ENCODE measurements around the gene FRMD8. TPM values are rescaled to one million over a fixed set of nuclear protein-coding genes. Genes with fewer than 3 reads are reported as not detected.
"Not testable (repeated sequence)": the region's sequence is repeated elsewhere in the genome, so short reads cannot be mapped to it uniquely, and the experiment has no call there.

FRMD8 gene
- total and polyA plus RNA-seq, 2 of the 4 experiments (the other 2 are of a cell fraction) = 11.3 to 19.8 TPM

DNA sequence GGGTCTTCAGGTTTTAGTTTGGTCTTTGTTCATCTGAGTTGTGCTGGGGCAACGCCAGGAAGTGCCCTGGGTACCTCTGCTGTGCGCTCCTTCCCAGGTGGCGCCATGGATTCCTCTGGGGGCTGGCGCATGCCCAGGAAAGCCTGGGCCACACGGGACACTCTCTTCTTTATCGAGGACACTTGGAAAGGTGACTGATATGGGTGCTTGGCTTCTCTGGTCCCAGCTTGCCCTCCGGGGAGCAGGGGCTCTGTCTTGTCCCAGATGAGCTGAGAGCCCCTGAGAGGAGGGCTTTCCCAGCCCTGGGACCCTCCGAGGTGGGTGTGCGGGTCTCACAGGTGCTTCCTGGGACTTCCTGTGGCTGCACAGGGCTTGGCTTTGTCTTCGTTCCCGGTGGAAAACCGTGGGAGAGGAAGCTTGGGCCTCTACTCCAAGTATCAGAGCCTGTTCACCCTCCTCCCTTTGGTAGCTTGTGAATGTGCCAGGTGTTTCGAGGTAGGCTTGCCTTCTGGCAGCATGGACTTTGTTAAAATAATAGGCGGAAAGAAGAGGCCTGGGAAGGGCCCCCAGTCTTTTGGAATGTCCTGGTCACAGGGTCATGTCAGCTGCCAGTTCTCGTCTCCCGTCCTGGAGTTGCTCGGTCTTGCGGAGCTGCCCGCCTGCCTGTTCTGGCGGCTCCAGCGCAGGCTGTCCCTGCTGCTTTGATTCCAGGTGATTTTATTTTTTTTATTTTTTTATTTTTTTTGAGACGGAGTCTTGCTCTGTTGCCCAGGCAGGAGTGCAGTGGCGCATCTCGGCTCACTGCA lies 26.0 kb downstream of the FRMD8 start:
- DNase-seq (no peak), ATAC-seq (ENCODE audit: low read depth) (no peak)
- Histone ChIP-seq H3K4ac (ENCODE audit: low read depth, low read length) (no peak overlapping the region), H3K14ac (replicated peaks; ENCODE audit: low read depth, low read length) (no peak overlapping the region), H3K23ac (ENCODE audit: low read depth, low read length) (no peak overlapping the region), H3K18ac (ENCODE audit: low read depth, low read length) (no peak overlapping the region), H4K8ac (ENCODE audit: low read depth in 2 of 2, low read length in 2 of 2) (no peak overlapping the region), H3K9me3 (ENCODE audit: control insufficient read depth, insufficient read depth, low read length) (no peaks in the 10 kb centered on the region), H2BK20ac (ENCODE audit: low read depth, low read length) (no peak overlapping the region), H4K20me1 (ENCODE audit: insufficient read depth, low read length) (peaks cover 6% of the 10 kb centered on the region; the same call in 1 of the 2 replicates), H4K5ac (ENCODE audit: low read depth, low read length) (no peak overlapping the region), H3K4me1 (ENCODE audit: control insufficient read depth, insufficient read depth, low read length) (peaks cover 14% of the 10 kb centered on the region), H3K56ac (ENCODE audit: extremely low read depth, insufficient read depth, low read length) (no peak overlapping the region), H3K79me1 (ENCODE audit: low read depth in 1 of 2, low read length in 2 of 2) (peaks cover 0 to 55% of the 10 kb centered on the region in 2 experiments; a peak in 3 of 4 replicates), H3K27me3 (ENCODE audit: control insufficient read depth, insufficient read depth, low read length) (no peaks in the 10 kb centered on the region), H2AFZ (replicated peaks; ENCODE audit: low read length, poor library complexity) (no peak overlapping the region), H2AK9ac (replicated peaks; ENCODE audit: low read depth, low read length, poor library complexity) (no peak overlapping the region), H3K36me3 (ENCODE audit: control insufficient read depth, insufficient read depth, low read length) (peaks cover 33% of the 10 kb centered on the region), H2AK5ac (ENCODE audit: low read depth, low read length) (no peak overlapping the region), H2BK120ac (ENCODE audit: low read depth, low read length) (no peak overlapping the region), H2BK15ac (ENCODE audit: low read depth, low read length) (no peak overlapping the region), H3K4me2 (ENCODE audit: low read depth, low read length) (no peak overlapping the region), H4K91ac (ENCODE audit: insufficient read depth, low read depth, low read length) (no peak overlapping the region), H3K27ac (ENCODE audit: insufficient read depth, low read length) (no peak overlapping the region), H2BK5ac (ENCODE audit: low read depth, low read length, poor library complexity, severe bottlenecking) (no peak overlapping the region), H3K9ac (ENCODE audit: low read depth, low read length) (no peak overlapping the region), H3K4me3 (ENCODE audit: insufficient read depth, low read depth, low read length) (no peak overlapping the region), H3K9me1 (ENCODE audit: insufficient read depth, low read length) (no peaks in the 10 kb centered on the region)
- TF ChIP-seq MAZ (IDR thresholded peaks at IDR 0.05; ENCODE audit: borderline replicate concordance, low read depth, low read length) (no peak), SMC3 (IDR thresholded peaks at IDR 0.05; ENCODE audit: low read depth, low read length) (no peak), BHLHE40 (IDR thresholded peaks at IDR 0.05; ENCODE audit: low read depth, low read length) (no peak)
- in situ Hi-C loops (cut with MboI; ENCODE audit: low sequenced_read_pairs) (loop anchor here (5.0 kb wide), 1 partner anchor 100 kb away; no protein-coding TSS in a partner anchor), intact Hi-C loops (cut with micrococcal nuclease) (no loop called here), dilution Hi-C loops (cut with HindIII; ENCODE audit: low sequenced_read_pairs, unreplicated experiment) (no loop called here)
- CTCF ChIA-PET = no interaction called here
- 73% methylated on average over 2 of the region's 24 CpGs; no CpG with 5 or more reads in 1 of the 2 experiments for WGBS, 2 experiments (ENCODE audit: extremely low coverage in 2 of 2, insufficient read length in 1 of 2)
- POLR2A ChIA-PET (ENCODE audit: unreplicated experiment) = no interaction called here
- BruUV-seq (replicated peaks) = no TSS peak

GRCh38 chr11:65413077-65413664 lies 26.7 kb downstream of the FRMD8 start:
- H3K4ac ChIP-seq (ENCODE audit: low read depth, low read length); H2BK120ac ChIP-seq (ENCODE audit: low read depth, low read length); H3K4me3 ChIP-seq (ENCODE audit: insufficient read depth, low read depth, low read length); H3K9me1 ChIP-seq (ENCODE audit: insufficient read depth, low read length); ATAC-seq (ENCODE audit: low read depth); intact Hi-C loops (cut with micrococcal nuclease); BruUV-seq (replicated peaks); H2AFZ ChIP-seq (replicated peaks; ENCODE audit: low read length, poor library complexity); H3K18ac ChIP-seq (ENCODE audit: low read depth, low read length); H2BK5ac ChIP-seq (ENCODE audit: low read depth, low read length, poor library complexity, severe bottlenecking); H2BK15ac ChIP-seq (ENCODE audit: low read depth, low read length); POLR2A ChIA-PET (ENCODE audit: unreplicated experiment); H4K91ac ChIP-seq (ENCODE audit: insufficient read depth, low read depth, low read length); H2AK9ac ChIP-seq (replicated peaks; ENCODE audit: low read depth, low read length, poor library complexity); H3K14ac ChIP-seq (replicated peaks; ENCODE audit: low read depth, low read length); H3K9ac ChIP-seq (ENCODE audit: low read depth, low read length); dilution Hi-C loops (cut with HindIII; ENCODE audit: low sequenced_read_pairs, unreplicated experiment); H2AK5ac ChIP-seq (ENCODE audit: low read depth, low read length); H4K5ac ChIP-seq (ENCODE audit: low read depth, low read length); H4K20me1 ChIP-seq (ENCODE audit: insufficient read depth, low read length); H3K27ac ChIP-seq (ENCODE audit: insufficient read depth, low read length); H3K9me3 ChIP-seq (ENCODE audit: control insufficient read depth, insufficient read depth, low read length); H3K56ac ChIP-seq (ENCODE audit: extremely low read depth, insufficient read depth, low read length); H3K4me2 ChIP-seq (ENCODE audit: low read depth, low read length); H3K27me3 ChIP-seq (ENCODE audit: control insufficient read depth, insufficient read depth, low read length); DNase-seq; H2BK20ac ChIP-seq (ENCODE audit: low read depth, low read length); H3K23ac ChIP-seq (ENCODE audit: low read depth, low read length); H4K8ac ChIP-seq (ENCODE audit: low read depth in 2 of 2, low read length in 2 of 2); CTCF ChIA-PET: not testable (repeated sequence)
- H3K4me1 ChIP-seq (ENCODE audit: control insufficient read depth, insufficient read depth, low read length) = peaks cover 21% of the 10 kb centered on the region
- H3K36me3 ChIP-seq (ENCODE audit: control insufficient read depth, insufficient read depth, low read length) = peaks cover 33% of the 10 kb centered on the region
- in situ Hi-C loops (cut with MboI; ENCODE audit: low sequenced_read_pairs) = loop anchor here (5.0 kb wide), 1 partner anchor 99 kb away; no protein-coding TSS in a partner anchor
- peaks cover 4 to 61% of the 10 kb centered on the region in 2 experiments; a peak in 3 of 4 replicates for H3K79me1 ChIP-seq (ENCODE audit: low read depth in 1 of 2, low read length in 2 of 2)
- WGBS, 2 experiments (ENCODE audit: extremely low coverage in 2 of 2, insufficient read length in 1 of 2) = 77% methylated on average over 7 of the region's 15 CpGs; no CpG with 5 or more reads in 1 of the 2 experiments

Data from IMR-90 (cell line).